ENCODE results near the gene TARS1.

- TF ChIP-seq POLR2A (IDR thresholded peaks at IDR 0.05) (no peak), CTCF (IDR thresholded peaks at IDR 0.05) (no peak)
Measured at GRCh38 chr5:33470544-33470943, 29.8 kb downstream of the TARS1 start.
